Body of pancreas (tissue), 4 donors: ENCODE data around the gene C9orf152.

ENCODE experiments used
- POLR2A ChIP-seq, 3 donors: fragments of 450-650 bp; IDR thresholded peaks; one replicate each; pipeline ENCODE4 v1.6.1; 2016; ENCODE audit warnings: antibody characterized with exemption in 3 of 3, mild to moderate bottlenecking in 2 of 3
- TF ChIP-seq, protein P1 (sequence below), 7 experiments: fragments of 450-650 bp in 4 of 7; fragments of 200-600 bp in 3 of 7; sonication (generic) in 3 of 7; IDR thresholded peaks; one replicate each; pipeline ENCODE4 v1.5.1; 2016 to 2019; ENCODE audit warnings: antibody characterized with exemption in 7 of 7

DNA sequence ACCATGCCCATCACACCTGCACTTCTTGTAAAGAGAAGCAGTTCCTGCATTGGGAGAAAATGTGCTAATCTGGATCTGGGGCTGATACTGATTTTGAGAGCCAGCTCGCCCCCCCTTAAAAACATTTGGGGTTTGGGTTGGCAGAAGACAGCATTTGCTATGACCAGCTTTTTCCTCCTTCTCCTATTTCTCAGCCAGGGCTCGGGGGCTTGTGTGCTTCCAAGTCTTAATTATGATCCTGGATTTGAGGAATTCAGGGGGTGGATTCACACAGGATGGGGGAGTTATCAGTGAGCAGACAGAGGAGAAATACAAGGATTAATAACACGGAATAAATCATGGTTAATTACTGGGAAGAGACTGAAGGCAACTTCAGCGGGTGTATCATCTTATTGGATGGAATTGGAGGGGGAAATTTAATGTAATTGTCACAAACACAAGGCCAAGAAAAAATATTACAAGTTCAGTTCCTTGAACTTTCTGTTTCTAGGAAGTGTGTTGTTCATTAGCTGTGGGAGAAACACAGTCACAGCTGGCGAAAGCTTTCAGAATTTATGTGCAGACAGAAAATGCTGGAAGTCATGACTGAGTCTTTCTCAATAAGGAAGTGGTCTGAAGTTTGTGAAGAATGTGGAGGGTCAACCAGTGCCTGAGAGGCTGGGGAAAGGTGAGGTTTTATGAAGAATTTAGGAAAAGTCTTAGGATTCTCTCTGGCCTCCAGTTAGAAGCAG lies 15.3 kb downstream of the C9orf152 start:
- TF ChIP-seq, protein P1, sequence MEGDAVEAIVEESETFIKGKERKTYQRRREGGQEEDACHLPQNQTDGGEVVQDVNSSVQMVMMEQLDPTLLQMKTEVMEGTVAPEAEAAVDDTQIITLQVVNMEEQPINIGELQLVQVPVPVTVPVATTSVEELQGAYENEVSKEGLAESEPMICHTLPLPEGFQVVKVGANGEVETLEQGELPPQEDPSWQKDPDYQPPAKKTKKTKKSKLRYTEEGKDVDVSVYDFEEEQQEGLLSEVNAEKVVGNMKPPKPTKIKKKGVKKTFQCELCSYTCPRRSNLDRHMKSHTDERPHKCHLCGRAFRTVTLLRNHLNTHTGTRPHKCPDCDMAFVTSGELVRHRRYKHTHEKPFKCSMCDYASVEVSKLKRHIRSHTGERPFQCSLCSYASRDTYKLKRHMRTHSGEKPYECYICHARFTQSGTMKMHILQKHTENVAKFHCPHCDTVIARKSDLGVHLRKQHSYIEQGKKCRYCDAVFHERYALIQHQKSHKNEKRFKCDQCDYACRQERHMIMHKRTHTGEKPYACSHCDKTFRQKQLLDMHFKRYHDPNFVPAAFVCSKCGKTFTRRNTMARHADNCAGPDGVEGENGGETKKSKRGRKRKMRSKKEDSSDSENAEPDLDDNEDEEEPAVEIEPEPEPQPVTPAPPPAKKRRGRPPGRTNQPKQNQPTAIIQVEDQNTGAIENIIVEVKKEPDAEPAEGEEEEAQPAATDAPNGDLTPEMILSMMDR (IDR thresholded peaks at IDR 0.05) = no peak
- no peak for TF ChIP-seq POLR2A (IDR thresholded peaks at IDR 0.05)
